HepG2 (cell line): ENCODE data around the gene RING1. TPM values are rescaled to one million over a fixed set of nuclear protein-coding genes. Genes with fewer than 3 reads are reported as not detected.

ENCODE experiments used
- CTCF ChIP-seq: sonication (generic); formaldehyde crosslinking; IDR thresholded peaks from 2 replicates; pipeline ENCODE4 v1.5.0; 2020; ENCODE audit warnings: mild to moderate bottlenecking, missing genetic modification reagents, moderate library complexity
- FLYWCH1 ChIP-seq: sonication (generic); formaldehyde crosslinking; IDR thresholded peaks from 2 replicates; pipeline ENCODE4 v1.8.1; 2023; ENCODE audit warnings: mild to moderate bottlenecking, missing genetic modification reagents
- FOXK1 ChIP-seq: sonication (generic); formaldehyde crosslinking; IDR thresholded peaks from 2 replicates; pipeline ENCODE4 v1.4.0; 2020; ENCODE audit warnings: low read depth, missing genetic modification reagents, borderline replicate concordance
- FOXK2 ChIP-seq: fragments of 450-650 bp; IDR thresholded peaks from 2 replicates; pipeline ENCODE4 v1.6.1; 2016
- FOXM1 ChIP-seq: sonication (generic); formaldehyde crosslinking; IDR thresholded peaks from 2 replicates; pipeline ENCODE4 v1.5.0; 2020; ENCODE audit warnings: missing genetic modification reagents
- HES4 ChIP-seq: sonication (generic); formaldehyde crosslinking; IDR thresholded peaks from 2 replicates; pipeline ENCODE4 v1.9.0; 2021; ENCODE audit warnings: mild to moderate bottlenecking, missing genetic modification reagents, borderline replicate concordance
- IRF1 ChIP-seq: sonication (generic); formaldehyde crosslinking; IDR thresholded peaks from 2 replicates; pipeline ENCODE4 v1.4.0; 2020; ENCODE audit warnings: low read depth, mild to moderate bottlenecking, missing genetic modification reagents
- KDM1A ChIP-seq: IDR thresholded peaks from 2 replicates; pipeline ENCODE4 v1.6.1; 2016; ENCODE audit warnings: missing compliant biosample characterization
- MED8 ChIP-seq: sonication (generic); formaldehyde crosslinking; IDR thresholded peaks from 2 replicates; pipeline ENCODE4 v1.8.1; 2023; ENCODE audit warnings: mild to moderate bottlenecking, missing genetic modification reagents; ENCODE audit not compliant: insufficient replicate concordance
- NCOA1 ChIP-seq: sonication (generic); formaldehyde crosslinking; IDR thresholded peaks from 2 replicates; pipeline ENCODE4 v1.9.0; 2021; ENCODE audit warnings: missing genetic modification reagents
- PHF8 ChIP-seq: sonication (generic); formaldehyde crosslinking; IDR thresholded peaks from 2 replicates; pipeline ENCODE4 v1.5.0; 2020; ENCODE audit warnings: missing genetic modification reagents
- SMC3 ChIP-seq: IDR thresholded peaks from 2 replicates; pipeline ENCODE4 v1.6.1; 2011; ENCODE audit warnings: low read length, improper control_type of control experiment
- ZNF207 ChIP-seq: fragments of 450-650 bp; IDR thresholded peaks from 2 replicates; pipeline ENCODE4 v1.6.1; 2016; ENCODE audit warnings: antibody characterized with exemption, borderline replicate concordance
- ZNF44 ChIP-seq: sonication (generic); formaldehyde crosslinking; IDR thresholded peaks from 2 replicates; pipeline ENCODE4 v1.5.1; 2020; ENCODE audit warnings: mild to moderate bottlenecking, missing genetic modification reagents
- polyA plus RNA-seq, 8 experiments: library from polyadenylated mRNA; depleted of rRNA in 3 of 8; stranded (reverse) in 7 of 8; unstranded in 1 of 8; fragments of >200 nt; fragmentation: Illumina TruSeq in 4 of 8; extraction: Trizol in 4 of 8; gene quantifications; 2 replicates each; pipeline versions ENCODE4 v1.2.1 to v1.2.3, GENCODE V29; 2011 to 2016; ENCODE audit warnings: low read depth in 4 of 8, missing spikeins in 1 of 8, mixed read lengths in 1 of 8; ENCODE audit not compliant: insufficient read depth in 1 of 8
- total RNA-seq, 5 experiments: library from RNA; depleted of rRNA; stranded (reverse); fragments of >200 nt; fragmentation: Illumina TruSeq; extraction: Trizol; gene quantifications; 2 replicates each; pipeline ENCODE4 v1.2.3, GENCODE V29; 2016; ENCODE audit warnings: low read depth in 1 of 5
- TF ChIP-seq, protein P1 (sequence below): sonication (generic); formaldehyde crosslinking; IDR thresholded peaks from 2 replicates; pipeline ENCODE4 v1.4.0; 2020; ENCODE audit warnings: mild to moderate bottlenecking, missing genetic modification reagents
- TF ChIP-seq, protein P2 (sequence below): sonication (generic); formaldehyde crosslinking; IDR thresholded peaks from 2 replicates; pipeline ENCODE4 v1.4.0; 2020; ENCODE audit warnings: missing genetic modification reagents

Gene RING1
- total and polyA plus RNA-seq, 2 of the 13 experiments (the other 11 are each of a cell fraction or from before 2014, with no cell fraction given) = 23.9 to 33.6 TPM

DNA sequence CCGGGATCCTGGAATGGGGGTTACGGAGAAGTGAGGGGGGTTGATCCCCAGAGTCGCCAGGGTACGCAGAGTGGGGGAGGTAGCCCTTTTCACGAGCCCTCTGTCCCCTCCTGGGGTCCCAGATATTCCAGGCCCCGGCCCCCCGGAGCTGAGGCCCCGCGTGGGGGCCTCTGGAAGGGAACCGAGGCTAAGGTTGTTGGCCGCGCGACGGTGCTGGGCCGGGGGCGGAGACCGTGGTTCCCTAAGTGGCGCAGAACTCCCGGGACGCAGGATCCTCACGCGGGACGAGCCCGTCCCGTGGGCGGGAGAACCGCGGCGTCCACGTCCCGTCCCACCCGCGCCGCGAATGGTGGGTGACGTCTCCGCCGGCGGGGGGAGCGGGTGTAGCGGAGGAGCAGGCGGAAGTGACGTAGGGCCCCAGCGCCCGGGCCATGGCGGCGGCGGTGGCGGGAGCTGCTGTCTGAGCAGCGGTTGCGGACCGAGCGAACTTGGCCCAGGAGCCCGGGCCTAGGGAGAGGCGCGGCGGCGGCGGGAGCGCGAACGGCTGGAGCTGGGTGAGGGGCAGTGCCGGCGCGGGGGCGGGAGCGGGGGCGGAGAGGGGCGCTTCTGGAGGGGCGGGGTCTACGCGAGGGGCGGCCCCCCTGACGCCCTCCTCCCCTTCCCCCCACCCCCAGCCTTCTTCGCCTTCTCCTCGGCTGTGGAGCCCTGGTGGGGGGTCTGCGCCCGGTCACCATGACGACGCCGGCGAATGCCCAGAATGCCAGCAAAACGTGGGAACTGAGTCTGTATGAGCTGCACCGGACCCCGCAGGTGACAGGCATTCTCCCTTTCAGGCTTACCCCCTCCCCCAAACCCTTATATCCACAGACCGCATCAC is at the start of gene RING1 (continued):
- no peak for TF ChIP-seq IRF1 (CRISPR knock-in tag)
- TF ChIP-seq CTCF (CRISPR knock-in tag) = peak; percentile 18; the same call in 1 of the 2 replicates
- TF ChIP-seq ZNF207 = no peak
- TF ChIP-seq FLYWCH1 (CRISPR knock-in tag) = peak; percentile 86; the same call in 1 of the 2 replicates
- TF ChIP-seq KDM1A = no peak
- TF ChIP-seq, protein P1, sequence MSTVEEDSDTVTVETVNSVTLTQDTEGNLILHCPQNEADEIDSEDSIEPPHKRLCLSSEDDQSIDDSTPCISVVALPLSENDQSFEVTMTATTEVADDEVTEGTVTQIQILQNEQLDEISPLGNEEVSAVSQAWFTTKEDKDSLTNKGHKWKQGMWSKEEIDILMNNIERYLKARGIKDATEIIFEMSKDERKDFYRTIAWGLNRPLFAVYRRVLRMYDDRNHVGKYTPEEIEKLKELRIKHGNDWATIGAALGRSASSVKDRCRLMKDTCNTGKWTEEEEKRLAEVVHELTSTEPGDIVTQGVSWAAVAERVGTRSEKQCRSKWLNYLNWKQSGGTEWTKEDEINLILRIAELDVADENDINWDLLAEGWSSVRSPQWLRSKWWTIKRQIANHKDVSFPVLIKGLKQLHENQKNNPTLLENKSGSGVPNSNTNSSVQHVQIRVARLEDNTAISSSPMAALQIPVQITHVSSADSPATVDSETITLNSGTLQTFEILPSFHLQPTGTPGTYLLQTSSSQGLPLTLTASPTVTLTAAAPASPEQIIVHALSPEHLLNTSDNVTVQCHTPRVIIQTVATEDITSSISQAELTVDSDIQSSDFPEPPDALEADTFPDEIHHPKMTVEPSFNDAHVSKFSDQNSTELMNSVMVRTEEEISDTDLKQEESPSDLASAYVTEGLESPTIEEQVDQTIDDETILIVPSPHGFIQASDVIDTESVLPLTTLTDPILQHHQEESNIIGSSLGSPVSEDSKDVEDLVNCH = no peak
- no peak for TF ChIP-seq SMC3
- TF ChIP-seq, protein P2, sequence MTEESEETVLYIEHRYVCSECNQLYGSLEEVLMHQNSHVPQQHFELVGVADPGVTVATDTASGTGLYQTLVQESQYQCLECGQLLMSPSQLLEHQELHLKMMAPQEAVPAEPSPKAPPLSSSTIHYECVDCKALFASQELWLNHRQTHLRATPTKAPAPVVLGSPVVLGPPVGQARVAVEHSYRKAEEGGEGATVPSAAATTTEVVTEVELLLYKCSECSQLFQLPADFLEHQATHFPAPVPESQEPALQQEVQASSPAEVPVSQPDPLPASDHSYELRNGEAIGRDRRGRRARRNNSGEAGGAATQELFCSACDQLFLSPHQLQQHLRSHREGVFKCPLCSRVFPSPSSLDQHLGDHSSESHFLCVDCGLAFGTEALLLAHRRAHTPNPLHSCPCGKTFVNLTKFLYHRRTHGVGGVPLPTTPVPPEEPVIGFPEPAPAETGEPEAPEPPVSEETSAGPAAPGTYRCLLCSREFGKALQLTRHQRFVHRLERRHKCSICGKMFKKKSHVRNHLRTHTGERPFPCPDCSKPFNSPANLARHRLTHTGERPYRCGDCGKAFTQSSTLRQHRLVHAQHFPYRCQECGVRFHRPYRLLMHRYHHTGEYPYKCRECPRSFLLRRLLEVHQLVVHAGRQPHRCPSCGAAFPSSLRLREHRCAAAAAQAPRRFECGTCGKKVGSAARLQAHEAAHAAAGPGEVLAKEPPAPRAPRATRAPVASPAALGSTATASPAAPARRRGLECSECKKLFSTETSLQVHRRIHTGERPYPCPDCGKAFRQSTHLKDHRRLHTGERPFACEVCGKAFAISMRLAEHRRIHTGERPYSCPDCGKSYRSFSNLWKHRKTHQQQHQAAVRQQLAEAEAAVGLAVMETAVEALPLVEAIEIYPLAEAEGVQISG (CRISPR knock-in tag) = peak; percentile 89
- TF ChIP-seq ZNF44 = no peak
- peak; percentile 33 for TF ChIP-seq MED8 (CRISPR knock-in tag)
- TF ChIP-seq PHF8 (CRISPR knock-in tag) = peak; percentile 94
- TF ChIP-seq NCOA1 (CRISPR knock-in tag) = no peak
- TF ChIP-seq FOXM1 = peak; percentile 11
- peak; percentile 66; the same call in 1 of the 2 replicates for TF ChIP-seq FOXK1 (CRISPR knock-in tag)
- TF ChIP-seq HES4 = no peak
- no peak for TF ChIP-seq FOXK2
